Left renal cortex interstitium (tissue), 4 donors: ENCODE measurements around the gene ADK. TPM values are rescaled to one million over a fixed set of nuclear protein-coding genes. Genes with fewer than 3 reads are reported as not detected.
"Not testable (repeated sequence)": the region's sequence is repeated elsewhere in the genome, so short reads cannot be mapped to it uniquely, and the experiment has no call there.

Source experiments
- DNase-seq, 4 donors: peaks; one replicate each; pipeline ENCODE4 v3.0.0-alpha.2; 2013; ENCODE audit warnings: low read depth in 4 of 4, low spot score in 2 of 4, missing footprints in 1 of 4
- polyA plus RNA-seq, 4 donors: library from polyadenylated mRNA; unstranded; fragments of 120-200 nt; gene quantifications; one replicate each; pipeline ENCODE4 v1.2.1, GENCODE V29; 2013; ENCODE audit not compliant: insufficient read length in 4 of 4

The ADK gene
- polyA plus RNA-seq, 4 donors, result 27.2 to 33.8 (median 28.5) TPM

GRCh38 chr10:74453169-74453568 is 302.1 kb downstream of the ADK start:
- DNase-seq, result no peak

- DNase-seq, result not testable (repeated sequence)
Observed at GRCh38 chr10:74457478-74457877, 306.5 kb downstream of the ADK start.

DNA sequence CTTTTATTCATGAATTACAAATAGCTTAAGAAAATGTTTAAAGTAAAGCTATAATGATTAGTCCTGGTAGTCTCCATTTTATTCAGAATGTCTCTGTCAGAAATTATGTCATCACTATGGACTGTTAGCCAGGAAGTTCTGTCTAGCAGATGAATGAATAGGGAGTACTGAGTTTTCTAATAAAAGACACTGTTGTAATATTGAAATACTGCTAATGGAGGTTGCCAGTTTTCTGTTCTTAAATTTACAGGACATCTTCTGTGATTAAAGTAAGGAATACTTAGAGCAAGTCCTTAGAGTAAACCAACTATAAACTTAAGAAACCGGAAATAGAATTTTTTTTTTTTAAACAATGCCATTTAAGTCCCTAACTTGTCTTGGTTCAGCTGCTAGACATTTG is 309.8 kb downstream of the ADK start:
- no peak for DNase-seq

DNA sequence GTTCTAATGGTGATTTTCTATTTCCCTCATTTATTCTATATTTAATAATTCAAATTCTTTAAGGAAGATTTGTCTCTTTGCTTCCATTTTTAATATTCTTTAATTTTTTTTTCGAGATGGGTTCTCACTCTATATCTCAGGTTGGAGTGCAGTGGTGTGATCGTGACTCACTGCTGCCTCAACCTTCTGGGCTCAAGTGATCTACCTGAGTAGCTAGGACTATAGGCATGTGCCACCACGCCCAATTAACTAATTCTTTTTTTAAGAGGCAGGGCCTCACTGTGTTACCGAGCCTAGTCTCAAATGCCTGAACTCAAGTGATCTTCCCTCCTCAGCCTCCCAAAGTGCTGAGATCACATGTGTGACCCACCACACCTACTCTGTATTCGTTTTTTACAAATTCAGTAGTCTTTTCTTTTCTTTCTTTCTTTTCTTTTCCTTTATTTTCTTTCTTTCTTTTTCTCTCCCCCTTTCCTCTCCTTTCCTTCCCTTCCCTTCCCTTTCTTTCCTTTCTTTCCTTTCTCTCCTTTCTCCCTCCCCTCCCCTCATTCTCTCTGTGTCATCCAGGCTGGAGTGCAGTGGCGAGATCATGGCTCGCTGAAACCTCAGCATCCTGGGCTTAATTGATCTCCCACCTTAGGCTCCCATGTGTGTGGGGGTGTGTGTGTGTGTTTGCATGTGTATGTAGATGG is 323.1 kb downstream of the ADK start:
- no peak for DNase-seq

GRCh38 chr10:74476162-74476706 is 325.2 kb downstream of the ADK start:
- DNase-seq, result not testable (repeated sequence)

DNA sequence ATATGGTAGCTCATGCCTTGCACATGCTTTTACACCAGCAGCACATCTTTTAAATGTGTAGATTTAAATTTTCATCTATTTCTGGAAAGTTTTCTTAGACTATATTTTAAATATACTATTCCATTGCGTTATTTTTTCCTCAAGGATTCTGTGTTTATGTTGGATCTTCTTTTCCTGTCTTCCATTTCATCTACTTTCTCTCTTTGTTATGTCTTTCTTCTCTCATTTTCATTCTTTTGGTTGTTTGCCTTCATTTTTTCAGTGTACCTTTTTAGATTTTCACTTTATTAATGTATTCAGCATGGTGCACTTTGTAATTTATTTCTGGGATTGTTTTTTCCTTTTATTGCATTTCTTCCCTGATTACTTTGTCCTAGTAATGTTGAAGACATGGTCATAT is 329.8 kb downstream of the ADK start:
- DNase-seq, result no peak

DNA sequence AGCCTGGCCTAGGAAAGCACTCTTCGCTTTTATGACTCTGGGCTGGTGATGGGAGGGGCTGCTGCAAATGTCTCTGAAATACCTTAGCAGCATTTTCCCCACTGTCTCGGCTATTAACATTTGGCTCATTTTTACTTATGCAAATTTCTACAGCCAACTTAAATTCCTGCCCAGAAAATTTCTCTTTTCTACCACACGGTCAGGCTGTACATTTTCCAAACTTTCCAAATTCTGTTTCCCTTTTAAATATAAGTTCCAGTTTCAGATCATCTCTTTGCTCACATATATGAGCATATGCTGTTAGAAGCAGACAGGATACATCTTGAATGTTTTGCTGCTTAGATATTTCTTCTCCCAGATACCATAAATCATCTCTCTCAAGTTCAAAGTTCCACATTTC is 332.3 kb downstream of the ADK start:
- DNase-seq, result no peak

DNA sequence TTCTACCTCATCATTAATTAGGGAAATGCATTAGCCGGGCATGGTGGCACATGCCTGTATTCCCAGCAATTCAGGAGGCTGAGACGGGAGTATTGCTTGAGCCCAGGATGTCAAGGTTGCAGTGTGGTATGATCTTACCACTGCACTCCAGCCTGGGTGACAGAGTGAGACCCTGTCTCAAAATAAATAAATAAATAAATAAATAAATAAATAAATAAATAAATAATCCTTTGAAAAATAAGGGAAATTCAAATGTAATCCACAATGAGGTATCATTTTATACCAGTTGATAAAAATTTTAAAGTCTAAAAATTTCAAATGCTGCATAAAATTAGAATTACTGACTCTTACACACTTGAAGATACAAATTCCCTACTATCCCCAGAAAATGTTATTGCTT is 334.3 kb downstream of the ADK start:
- DNase-seq, result no peak

- no peak for DNase-seq
Observed at GRCh38 chr10:74486659-74487058, 335.6 kb downstream of the ADK start.

DNA sequence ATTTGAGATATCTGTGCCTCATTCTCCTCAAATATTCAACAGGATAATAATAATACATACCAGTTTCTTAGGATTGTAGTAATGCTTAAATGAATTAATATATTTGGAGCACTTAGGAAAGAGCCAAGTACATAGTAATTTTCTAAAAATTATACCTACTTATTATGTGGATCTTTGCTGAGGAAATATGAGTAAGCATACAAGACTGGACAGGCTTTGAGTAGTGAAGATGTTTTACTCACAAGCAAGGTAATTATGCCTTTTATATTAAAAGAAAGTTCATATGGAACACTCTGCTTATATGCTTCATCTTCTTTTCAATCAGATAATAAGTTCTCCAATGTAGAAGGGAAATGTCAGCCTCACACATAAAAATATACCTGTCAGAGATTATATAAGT is 337.9 kb downstream of the ADK start:
- no peak for DNase-seq

DNA sequence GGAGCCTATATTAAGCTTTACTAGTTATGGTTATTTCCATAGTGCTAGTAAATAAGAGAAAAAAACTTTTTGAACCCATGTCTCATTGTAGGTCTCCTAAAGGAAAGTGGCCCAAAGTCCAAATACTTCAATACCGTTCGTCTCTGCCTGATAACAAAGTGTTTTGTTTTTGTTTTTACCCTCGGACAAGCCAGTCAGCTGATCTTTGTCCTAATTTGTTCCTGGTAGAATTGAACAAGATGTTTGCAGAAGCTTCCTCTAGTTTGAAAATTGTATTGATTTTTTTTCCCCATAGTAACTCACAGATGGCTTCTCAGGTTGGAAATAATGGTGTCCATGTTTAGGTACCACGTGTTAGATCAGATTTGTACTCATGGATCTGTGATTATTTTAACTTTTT is 339.5 kb downstream of the ADK start:
- DNase-seq, result no peak

- no peak for DNase-seq
Observed at GRCh38 chr10:74491014-74491413, 340.0 kb downstream of the ADK start.

- DNase-seq, result not testable (repeated sequence)
Observed at GRCh38 chr10:74496276-74496675, 345.3 kb downstream of the ADK start.

- not testable (repeated sequence) for DNase-seq
Observed at GRCh38 chr10:74498664-74499063, 347.6 kb downstream of the ADK start.

GRCh38 chr10:74500026-74500704 is 349.1 kb downstream of the ADK start:
- no peak for DNase-seq

GRCh38 chr10:74500816-74501215 is 349.8 kb downstream of the ADK start:
- DNase-seq, result no peak

DNA sequence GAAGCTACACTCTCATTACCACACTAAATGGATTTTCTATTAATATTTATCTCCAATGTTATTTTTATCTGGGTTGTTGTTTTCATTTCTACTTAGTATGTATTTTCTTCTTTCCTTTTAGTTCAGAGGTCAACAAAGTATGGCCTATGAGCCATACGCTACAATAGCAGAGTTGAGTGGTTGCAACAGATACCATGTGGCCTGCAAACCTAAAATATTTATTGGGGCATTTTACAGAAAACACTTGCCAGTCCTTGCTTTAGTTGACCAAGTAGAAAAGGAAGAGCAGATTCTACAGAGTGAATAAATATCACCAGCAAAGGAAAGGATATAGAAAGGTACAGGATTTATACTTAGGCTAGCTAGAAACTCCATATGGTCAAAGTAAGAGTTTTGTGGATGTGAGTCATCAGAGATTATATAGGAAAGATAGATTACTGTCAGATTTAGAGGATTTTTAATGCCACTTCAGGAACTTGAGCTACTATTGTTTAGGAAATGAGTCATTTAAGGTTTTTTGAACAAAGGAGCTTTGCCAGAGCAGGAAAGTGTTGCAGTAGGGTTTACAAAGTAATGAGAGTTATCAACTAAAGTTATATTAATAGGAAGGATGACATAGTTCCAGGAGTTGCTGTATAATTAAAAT is 352.1 kb downstream of the ADK start:
- DNase-seq, result no peak

- no peak for DNase-seq
Observed at GRCh38 chr10:74507951-74508350, 356.9 kb downstream of the ADK start.

- DNase-seq, result no peak
Observed at GRCh38 chr10:74510594-74510993, 359.6 kb downstream of the ADK start.

- no peak for DNase-seq
Observed at GRCh38 chr10:74511051-74511450, 360.0 kb downstream of the ADK start.

DNA sequence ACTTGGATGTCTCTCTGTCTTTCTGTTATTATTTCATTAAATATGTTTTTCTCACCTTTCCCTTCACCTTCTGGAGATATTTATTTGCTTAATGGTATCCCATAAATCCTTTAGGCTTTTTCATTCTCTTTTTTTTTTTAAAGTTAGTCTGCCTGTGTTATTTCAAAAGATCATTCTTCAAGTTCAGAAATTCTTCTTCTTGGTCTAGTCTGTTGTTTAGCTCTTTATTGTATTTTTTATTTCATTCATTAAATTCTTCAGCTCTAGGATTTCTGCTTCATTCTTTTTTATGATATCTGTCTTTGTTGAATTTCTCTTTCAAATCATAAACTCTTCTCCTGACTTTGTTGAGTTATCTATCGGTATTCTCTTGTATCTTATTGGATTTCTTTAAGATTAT is 363.3 kb downstream of the ADK start:
- no peak for DNase-seq

DNA sequence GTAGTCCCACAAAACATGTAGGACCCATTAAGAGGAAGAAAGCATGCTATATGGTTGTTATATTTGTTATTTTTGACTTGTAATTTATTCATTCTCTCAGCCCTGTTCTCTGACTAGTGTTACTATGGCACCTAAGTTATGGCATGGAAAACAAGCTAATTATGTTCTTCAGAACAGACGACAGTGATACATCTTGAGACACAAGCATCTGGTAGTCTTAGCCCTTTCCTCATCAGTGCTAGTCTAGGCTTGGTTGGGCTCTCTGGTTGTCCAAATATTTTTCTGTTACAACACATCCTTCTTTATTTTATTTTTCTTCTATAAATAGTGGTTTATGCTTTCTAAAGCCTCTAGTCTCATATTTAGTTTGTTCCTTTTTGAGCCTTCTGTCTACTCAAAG is 367.0 kb downstream of the ADK start:
- DNase-seq, result no peak
